GM10248 (cell line): ENCODE data around the gene RIN3.

Source experiments
- CTCF ChIA-PET: fragments of 300-600 bp; sonication (Branson Sonifier 250); formaldehyde crosslinking; extraction: SDS; loops from one replicate; lab custom pipeline; 2021; ENCODE audit warnings: antibody characterized with exemption; lab: Yijun Ruan, JAX
- POLR2A ChIA-PET: fragments of 350-650 bp; sonication (Branson Sonifier 250); formaldehyde crosslinking; extraction: SDS; loops from one replicate; lab custom pipeline; 2020; ENCODE audit warnings: antibody characterized with exemption; lab: Yijun Ruan, JAX
- DNase-seq: peaks from one replicate; pipeline ENCODE4 v3.0.0; 2012; ENCODE audit errors: extremely low spot score
- TF ChIP-seq, protein P1 (sequence below): IDR thresholded peaks from 2 replicates; pipeline ENCODE4 v1.5.1; 2012; ENCODE audit warnings: mild to moderate bottlenecking, low read depth; ENCODE audit errors: extremely low read depth, missing control alignments, control extremely low read depth

The RIN3 gene

DNA sequence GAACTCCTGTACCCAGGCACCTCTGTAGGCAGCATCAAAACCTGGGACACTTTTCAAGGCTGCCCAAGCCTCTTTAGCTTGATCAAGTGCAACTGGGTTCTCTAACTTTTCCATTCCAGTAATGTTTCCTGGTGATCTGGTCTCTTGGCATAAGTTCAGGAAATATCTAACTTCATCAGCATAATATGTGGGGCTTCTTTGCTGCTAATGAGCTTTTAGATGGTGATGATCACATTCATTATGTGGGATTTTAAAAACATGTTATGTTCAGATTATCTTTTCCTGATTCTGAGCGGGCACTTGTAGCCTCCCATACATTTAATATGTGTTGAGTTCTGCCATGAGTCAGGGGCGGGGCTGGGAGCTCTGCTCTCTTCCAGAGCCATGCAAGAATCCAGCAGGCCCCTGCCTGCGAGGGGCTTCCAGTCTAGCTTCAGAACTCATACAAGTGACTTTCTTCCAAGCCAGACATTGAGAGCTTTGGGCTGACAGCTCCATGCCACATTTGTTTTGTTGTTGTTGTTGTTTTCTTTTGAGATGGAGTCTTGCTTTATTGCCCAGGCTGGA lies 39.5 kb upstream of the RIN3 start:
- ChIA-PET POLR2A (no interaction called here), CTCF (interaction anchor here (0.9 to 2.2 kb wide), 5 partner anchors 11 to 368 kb away, joined by 3 to 5 read pairs (median 4); partner anchors contain the start of gene ATXN3)
- DNase-seq: no peak
- TF ChIP-seq, protein P1, sequence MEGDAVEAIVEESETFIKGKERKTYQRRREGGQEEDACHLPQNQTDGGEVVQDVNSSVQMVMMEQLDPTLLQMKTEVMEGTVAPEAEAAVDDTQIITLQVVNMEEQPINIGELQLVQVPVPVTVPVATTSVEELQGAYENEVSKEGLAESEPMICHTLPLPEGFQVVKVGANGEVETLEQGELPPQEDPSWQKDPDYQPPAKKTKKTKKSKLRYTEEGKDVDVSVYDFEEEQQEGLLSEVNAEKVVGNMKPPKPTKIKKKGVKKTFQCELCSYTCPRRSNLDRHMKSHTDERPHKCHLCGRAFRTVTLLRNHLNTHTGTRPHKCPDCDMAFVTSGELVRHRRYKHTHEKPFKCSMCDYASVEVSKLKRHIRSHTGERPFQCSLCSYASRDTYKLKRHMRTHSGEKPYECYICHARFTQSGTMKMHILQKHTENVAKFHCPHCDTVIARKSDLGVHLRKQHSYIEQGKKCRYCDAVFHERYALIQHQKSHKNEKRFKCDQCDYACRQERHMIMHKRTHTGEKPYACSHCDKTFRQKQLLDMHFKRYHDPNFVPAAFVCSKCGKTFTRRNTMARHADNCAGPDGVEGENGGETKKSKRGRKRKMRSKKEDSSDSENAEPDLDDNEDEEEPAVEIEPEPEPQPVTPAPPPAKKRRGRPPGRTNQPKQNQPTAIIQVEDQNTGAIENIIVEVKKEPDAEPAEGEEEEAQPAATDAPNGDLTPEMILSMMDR: no peak

DNA sequence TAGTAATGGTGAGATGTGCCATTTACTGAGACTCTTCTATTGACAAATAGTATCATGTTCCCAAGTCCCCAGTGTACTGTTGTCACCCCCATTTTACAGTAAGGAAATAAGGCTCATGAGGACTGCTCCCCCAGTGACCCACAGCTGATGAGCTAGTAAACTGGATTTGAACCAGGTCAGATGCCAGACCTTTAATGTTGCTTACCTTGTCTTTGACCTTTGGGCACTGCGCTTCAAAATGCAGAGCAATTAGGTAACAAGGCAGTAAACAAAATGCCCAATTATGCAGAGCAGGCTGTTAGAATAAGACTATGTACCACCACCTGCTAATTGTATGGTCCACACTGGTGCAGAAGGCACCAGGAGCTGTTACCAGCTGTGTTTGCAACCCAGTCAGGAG lies 38.5 kb upstream of the RIN3 start:
- TF ChIP-seq, protein P1: no peak
- ChIA-PET POLR2A (no interaction called here), CTCF (interaction anchor here (1.2 to 2.2 kb wide), 2 partner anchors 12 to 14 kb away, joined by 3 to 5 read pairs; no protein-coding TSS in a partner anchor)
- no peak for DNase-seq

DNA sequence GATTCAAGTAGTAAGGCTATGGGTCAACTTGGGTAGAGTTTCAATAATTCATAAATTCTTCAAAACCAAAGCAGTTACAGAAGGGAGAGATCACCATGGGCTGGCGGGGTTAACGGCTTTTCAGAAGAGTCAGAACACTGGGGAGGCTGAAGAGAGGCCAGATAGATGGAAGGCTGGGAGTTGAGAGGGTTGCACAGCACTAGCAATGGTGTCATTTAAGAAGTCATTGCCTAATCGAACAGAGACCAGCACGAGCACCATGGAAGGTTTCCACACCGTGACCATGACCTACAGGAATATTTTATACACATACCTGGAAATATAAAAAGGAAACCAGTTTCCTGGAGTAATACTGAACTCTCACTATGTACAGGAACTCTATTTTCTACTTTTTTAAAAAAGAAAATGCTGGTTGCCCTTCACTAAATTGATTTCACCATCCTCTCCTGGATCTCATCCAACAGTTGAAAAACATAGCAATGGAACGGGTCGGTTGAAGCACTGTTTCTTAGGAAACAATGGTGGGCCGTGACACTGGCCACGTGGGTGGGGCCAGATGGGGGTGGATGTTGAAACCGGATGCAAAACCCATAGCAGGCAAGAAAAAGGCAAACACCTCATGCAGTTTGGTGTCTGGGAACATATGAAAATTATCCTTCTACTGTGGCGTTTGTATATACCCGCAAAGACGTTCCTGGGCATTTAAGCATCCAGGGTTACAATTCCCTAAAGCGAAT lies 38.0 kb upstream of the RIN3 start:
- DNase-seq: no peak
- CTCF ChIA-PET: interaction anchor here (2.2 kb wide), 1 partner anchor 12 kb away, joined by 5 read pairs; no protein-coding TSS in a partner anchor
- POLR2A ChIA-PET: no interaction called here
- TF ChIP-seq, protein P1: no peak

DNA sequence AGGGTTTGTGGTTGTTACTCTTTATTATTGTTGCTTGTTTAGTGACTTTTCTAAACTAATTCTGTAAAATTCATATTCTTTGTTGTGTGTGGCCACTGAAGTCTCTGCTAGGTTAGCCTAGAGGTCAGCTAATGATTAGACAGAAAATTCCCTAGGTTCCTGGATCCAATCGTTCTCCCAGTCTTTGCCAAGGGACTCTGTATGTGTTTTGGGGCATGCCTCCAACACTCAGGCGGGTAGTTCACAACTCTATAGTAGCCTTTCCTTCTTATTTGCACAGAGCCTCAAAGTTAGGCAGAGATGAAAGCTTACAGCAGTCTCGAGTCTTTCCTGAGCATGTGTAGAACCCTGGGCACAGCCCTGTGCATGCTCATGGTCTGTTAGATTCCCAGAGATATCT lies 32.7 kb upstream of the RIN3 start:
- ChIA-PET CTCF (interaction anchor here (1.0 kb wide), 1 partner anchor 19 kb away, joined by 3 read pairs; no protein-coding TSS in a partner anchor), POLR2A (no interaction called here)
- TF ChIP-seq, protein P1: no peak
- no peak for DNase-seq

DNA sequence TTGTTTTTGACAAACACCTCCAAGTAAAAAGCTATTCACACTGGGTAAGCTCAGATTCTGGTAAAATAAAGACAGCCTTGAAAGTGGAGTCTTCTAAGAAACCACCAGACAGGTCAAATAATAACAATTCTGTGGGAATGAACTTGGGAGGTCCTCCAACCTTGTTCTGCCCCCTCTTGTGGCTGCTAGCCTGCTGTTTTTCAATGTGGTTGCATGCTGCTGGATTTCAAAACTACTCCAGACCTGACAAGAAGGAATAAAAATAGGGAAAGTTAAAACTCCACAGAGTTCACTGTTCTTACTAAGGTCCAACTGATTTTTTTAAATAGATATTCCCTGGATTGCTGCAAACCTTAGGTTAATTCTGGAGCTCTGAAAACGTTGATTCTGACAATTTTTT lies 32.2 kb upstream of the RIN3 start:
- CTCF ChIA-PET: interaction anchor here (1.0 to 1.4 kb wide), 2 partner anchors 19 to 36 kb away, joined by 3 read pairs; no protein-coding TSS in a partner anchor
- POLR2A ChIA-PET: no interaction called here
- TF ChIP-seq, protein P1: no peak
- DNase-seq: no peak

DNA sequence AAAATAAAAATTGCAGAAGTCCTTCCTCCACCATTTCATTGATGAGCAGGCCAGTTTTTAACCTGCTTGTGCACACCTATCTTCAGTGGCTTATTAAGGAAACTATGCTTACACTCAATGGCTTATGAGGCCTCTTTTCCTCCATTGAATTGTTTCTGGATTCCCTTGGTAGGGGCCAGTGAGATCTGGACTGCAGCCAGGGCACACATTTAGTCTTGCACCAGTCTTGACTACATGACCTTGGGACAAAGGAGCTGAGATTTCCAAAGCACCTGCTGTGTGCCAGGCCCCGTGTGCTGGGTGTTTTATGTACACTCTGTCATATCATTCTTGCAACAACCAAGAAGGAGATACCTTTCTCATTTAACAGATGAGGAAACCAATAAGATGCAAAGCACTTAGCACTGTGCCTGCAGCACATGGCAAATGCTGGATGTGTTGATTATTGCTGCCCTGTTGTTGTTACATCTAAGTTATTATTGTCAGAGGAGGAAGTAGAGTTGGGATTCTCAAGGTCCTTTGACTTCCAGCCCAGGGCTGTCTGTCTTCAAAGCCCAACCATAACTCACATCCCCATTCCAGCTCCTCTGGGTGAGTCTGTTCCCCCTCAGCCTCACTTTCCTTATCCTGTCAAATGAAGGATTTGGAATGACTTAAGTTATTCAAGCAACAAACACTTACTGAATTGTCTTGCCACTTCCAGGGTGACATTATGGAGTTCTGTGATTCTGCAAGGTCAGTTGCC lies 31.6 kb upstream of the RIN3 start:
- ChIA-PET POLR2A (no interaction called here), CTCF (interaction anchor here (1.0 to 1.4 kb wide), 2 partner anchors 18 to 35 kb away, joined by 3 read pairs; no protein-coding TSS in a partner anchor)
- TF ChIP-seq, protein P1: no peak
- no peak for DNase-seq
